GM20000 (cell line): ENCODE results near the gene CRIM1.
A peak's percentile ranks its signal among the peaks of the same experiment; 100 is the strongest.

ENCODE experiments used
- DNase-seq: peaks from one replicate; pipeline ENCODE4 v3.0.0; 2012; ENCODE audit warnings: low spot score
- CTCF ChIP-seq: IDR thresholded peaks from 2 replicates; pipeline ENCODE4 v1.5.1; 2012; ENCODE audit warnings: mild to moderate bottlenecking, control low read depth; ENCODE audit errors: extremely low read depth, missing control alignments

The CRIM1 gene

GRCh38 chr2:36534275-36534799 lies 178.8 kb downstream of the CRIM1 start:
- no peak for TF ChIP-seq CTCF
- DNase-seq, result no peak

GRCh38 chr2:36535099-36535498 lies 179.5 kb downstream of the CRIM1 start:
- DNase-seq, result no peak
- TF ChIP-seq CTCF, result no peak

GRCh38 chr2:36536776-36537175 lies 181.2 kb downstream of the CRIM1 start:
- TF ChIP-seq CTCF, result no peak
- DNase-seq, result no peak

GRCh38 chr2:36538335-36538734 lies 182.8 kb downstream of the CRIM1 start:
- no peak for TF ChIP-seq CTCF
- no peak for DNase-seq

- no peak for TF ChIP-seq CTCF
- peak; percentile 27 for DNase-seq
Measured at GRCh38 chr2:36539631-36540030, 184.1 kb downstream of the CRIM1 start.

- no peak for DNase-seq
- TF ChIP-seq CTCF, result no peak
Measured at GRCh38 chr2:36540986-36541754, 185.6 kb downstream of the CRIM1 start.

GRCh38 chr2:36541891-36542595 lies 186.5 kb downstream of the CRIM1 start:
- DNase-seq, result no peak
- no peak for TF ChIP-seq CTCF
